H1 (cell line): Measurements from ENCODE around the gene WWP2. TPM values are rescaled to one million over a fixed set of nuclear protein-coding genes. Genes with fewer than 3 reads are reported as not detected.

Experiments used
- microRNA counts: library from miRNA; unstranded; fragments of <30 nt; microRNA quantifications from one replicate; lab custom pipeline; 2015
- microRNA-seq, 2 experiments: library from miRNA; unstranded; fragments of <30 nt; microRNA quantifications; one replicate each; pipeline versions ENCODE4 to v1.2.0, GENCODE V29; 2016 to 2020; ENCODE audit warnings: borderline microRNAs expressed in 2 of 2, borderline number of aligned reads in 2 of 2, borderline replicate concordance in 1 of 2
- polyA plus RNA-seq, 7 experiments: library from polyadenylated mRNA; depleted of rRNA in 3 of 7; stranded (reverse) in 5 of 7; unstranded in 2 of 7; fragments of >200 nt in 5 of 7; fragments of 200-250 nt in 2 of 7; gene quantifications; 1 replicate in 5 of 7; 2 replicates in 1 of 7; 4 replicates in 1 of 7; pipeline versions ENCODE4 v1.2.1 to v1.2.3, GENCODE V29; 2011 to 2013; ENCODE audit warnings: missing spikeins in 2 of 7, mixed read lengths in 2 of 7
- small RNA-seq: library from polyadenylated mRNA; stranded (forward); fragments of <200 nt; extraction: miRNeasy Mini kit (QIAGEN cat#:217004); gene quantifications from one replicate; pipeline ENCODE3, GENCODE V24; 2013; ENCODE audit not compliant: insufficient read depth
- total RNA-seq: library from RNA; stranded (reverse); fragmentation: NEBNext Ultra II Directional; extraction: Animal tissue kit (Norgen Biotek cat#: 25700); gene quantifications from 2 replicates; pipeline ENCODE4 v1.2.1, GENCODE V29; 2021

The WWP2 gene
- total and polyA plus RNA-seq, 2 of the 8 experiments (the other 6 are each of a cell fraction or from before 2014, with no cell fraction given): 14.1 to 42.2 TPM

MicroRNAs within 50 kb of the gene (microRNA counts, 767-probe panel; counts per million panel counts)
- microRNA hsa-miR-140-3p (lab: Ali Mortazavi, UCI): 879 counts per million, percentile 95 among the panel's probes with 10 or more counts
- 879 counts per million, percentile 95 among the panel's probes with 10 or more counts for microRNA hsa-miR-140-5p (lab: Ali Mortazavi, UCI)

Small RNAs within 50 kb of the gene (microRNA-seq; reads per million reads assigned to microRNA genes)
- gene MIR140: 359 to 408 reads per million in 2 experiments

Small RNAs within 50 kb of the gene (small RNA-seq; reads per million reads assigned to genes)
- gene AC026468.1 (not detected), gene MIR140 (2,113 reads per million, percentile 99 among the genes with 10 or more reads in this experiment), gene RF00091 (not detected)

Other genes starting within 250 kb of the WWP2 start
- 25.4 and 29.0 TPM in 2 replicates for gene NFAT5, start 196.4 kb upstream of the WWP2 start, total RNA-seq
- 6.0 and 8.9 TPM in 2 replicates for gene NFAT5, start 196.4 kb upstream of the WWP2 start, polyA plus RNA-seq (2011; rRNA removed)
- 45.3 and 45.7 TPM in 2 replicates for gene NQO1, start 35.8 kb upstream of the WWP2 start, total RNA-seq
- 24.6 and 32.7 TPM in 2 replicates for gene NQO1, start 35.8 kb upstream of the WWP2 start, polyA plus RNA-seq (2011; rRNA removed)
- 88.2 and 92.5 TPM in 2 replicates for gene NOB1, start 7.4 kb upstream of the WWP2 start, total RNA-seq
- 108 and 127 TPM in 2 replicates for gene NOB1, start 7.4 kb upstream of the WWP2 start, polyA plus RNA-seq (2011; rRNA removed)
- 0.92 and 1.4 TPM in 2 replicates for gene CLEC18A, start 189.0 kb downstream of the WWP2 start, total RNA-seq
- gene CLEC18A, start 189.0 kb downstream of the WWP2 start, polyA plus RNA-seq (2011; rRNA removed): 1.3 and 1.9 TPM in 2 replicates